HL-60 (cell line): ENCODE data around the gene SULT1B1.

ENCODE experiments used
- TF ChIP-seq, protein P1 (sequence below): IDR thresholded peaks from one replicate; pipeline ENCODE4 v1.5.1; 2011; ENCODE audit warnings: low read length, control low read depth, inconsistent platforms; ENCODE audit not compliant: insufficient read depth
- TF ChIP-seq, protein P2 (sequence below): IDR thresholded peaks from 2 replicates; pipeline ENCODE4 v1.6.1; 2012; ENCODE audit warnings: low read depth; ENCODE audit not compliant: insufficient replicate concordance

DNA sequence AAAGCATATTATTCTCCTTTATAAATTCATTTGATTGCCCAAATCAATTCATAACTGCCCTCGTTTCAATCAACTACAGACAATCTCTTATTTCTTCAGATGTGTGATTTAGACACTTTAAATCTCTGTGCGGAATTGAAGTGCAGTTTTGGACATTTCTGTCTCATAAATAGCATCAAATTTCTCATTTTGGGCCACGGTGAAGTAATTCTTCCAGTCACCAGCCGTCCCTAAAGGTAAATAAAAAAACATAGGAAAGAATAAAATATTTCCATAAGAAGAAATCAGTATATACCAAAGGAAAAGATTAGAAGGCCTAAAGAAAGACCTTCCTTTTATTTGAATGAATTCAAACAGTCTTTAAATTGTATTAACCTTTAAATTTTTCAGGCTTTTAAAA is 33.4 kb downstream of the SULT1B1 start:
- TF ChIP-seq, protein P1, sequence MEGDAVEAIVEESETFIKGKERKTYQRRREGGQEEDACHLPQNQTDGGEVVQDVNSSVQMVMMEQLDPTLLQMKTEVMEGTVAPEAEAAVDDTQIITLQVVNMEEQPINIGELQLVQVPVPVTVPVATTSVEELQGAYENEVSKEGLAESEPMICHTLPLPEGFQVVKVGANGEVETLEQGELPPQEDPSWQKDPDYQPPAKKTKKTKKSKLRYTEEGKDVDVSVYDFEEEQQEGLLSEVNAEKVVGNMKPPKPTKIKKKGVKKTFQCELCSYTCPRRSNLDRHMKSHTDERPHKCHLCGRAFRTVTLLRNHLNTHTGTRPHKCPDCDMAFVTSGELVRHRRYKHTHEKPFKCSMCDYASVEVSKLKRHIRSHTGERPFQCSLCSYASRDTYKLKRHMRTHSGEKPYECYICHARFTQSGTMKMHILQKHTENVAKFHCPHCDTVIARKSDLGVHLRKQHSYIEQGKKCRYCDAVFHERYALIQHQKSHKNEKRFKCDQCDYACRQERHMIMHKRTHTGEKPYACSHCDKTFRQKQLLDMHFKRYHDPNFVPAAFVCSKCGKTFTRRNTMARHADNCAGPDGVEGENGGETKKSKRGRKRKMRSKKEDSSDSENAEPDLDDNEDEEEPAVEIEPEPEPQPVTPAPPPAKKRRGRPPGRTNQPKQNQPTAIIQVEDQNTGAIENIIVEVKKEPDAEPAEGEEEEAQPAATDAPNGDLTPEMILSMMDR = no peak
- TF ChIP-seq, protein P2, sequence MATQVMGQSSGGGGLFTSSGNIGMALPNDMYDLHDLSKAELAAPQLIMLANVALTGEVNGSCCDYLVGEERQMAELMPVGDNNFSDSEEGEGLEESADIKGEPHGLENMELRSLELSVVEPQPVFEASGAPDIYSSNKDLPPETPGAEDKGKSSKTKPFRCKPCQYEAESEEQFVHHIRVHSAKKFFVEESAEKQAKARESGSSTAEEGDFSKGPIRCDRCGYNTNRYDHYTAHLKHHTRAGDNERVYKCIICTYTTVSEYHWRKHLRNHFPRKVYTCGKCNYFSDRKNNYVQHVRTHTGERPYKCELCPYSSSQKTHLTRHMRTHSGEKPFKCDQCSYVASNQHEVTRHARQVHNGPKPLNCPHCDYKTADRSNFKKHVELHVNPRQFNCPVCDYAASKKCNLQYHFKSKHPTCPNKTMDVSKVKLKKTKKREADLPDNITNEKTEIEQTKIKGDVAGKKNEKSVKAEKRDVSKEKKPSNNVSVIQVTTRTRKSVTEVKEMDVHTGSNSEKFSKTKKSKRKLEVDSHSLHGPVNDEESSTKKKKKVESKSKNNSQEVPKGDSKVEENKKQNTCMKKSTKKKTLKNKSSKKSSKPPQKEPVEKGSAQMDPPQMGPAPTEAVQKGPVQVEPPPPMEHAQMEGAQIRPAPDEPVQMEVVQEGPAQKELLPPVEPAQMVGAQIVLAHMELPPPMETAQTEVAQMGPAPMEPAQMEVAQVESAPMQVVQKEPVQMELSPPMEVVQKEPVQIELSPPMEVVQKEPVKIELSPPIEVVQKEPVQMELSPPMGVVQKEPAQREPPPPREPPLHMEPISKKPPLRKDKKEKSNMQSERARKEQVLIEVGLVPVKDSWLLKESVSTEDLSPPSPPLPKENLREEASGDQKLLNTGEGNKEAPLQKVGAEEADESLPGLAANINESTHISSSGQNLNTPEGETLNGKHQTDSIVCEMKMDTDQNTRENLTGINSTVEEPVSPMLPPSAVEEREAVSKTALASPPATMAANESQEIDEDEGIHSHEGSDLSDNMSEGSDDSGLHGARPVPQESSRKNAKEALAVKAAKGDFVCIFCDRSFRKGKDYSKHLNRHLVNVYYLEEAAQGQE = no peak
